GM18907 (cell line): Measurements from ENCODE around the gene SLC14A1.

Source experiments
- ATAC-seq: cut with Tn5 transposase; IDR thresholded peaks from one replicate; pipeline ENCODE4 v1.9.1; 2021; ENCODE audit warnings: mild to moderate bottlenecking, moderate library complexity; ENCODE audit not compliant: unreplicated experiment

SLC14A1 gene

GRCh38 chr18:45792506-45793263, 68.7 kb downstream of the SLC14A1 start:
- no peak for ATAC-seq

- no peak for ATAC-seq
These were observed 69.4 kb downstream of the SLC14A1 start for GRCh38 chr18:45793264-45793965.

GRCh38 chr18:45801416-45802004, 77.5 kb downstream of the SLC14A1 start:
- no peak for ATAC-seq
